Spleen (tissue), 13 donors: ENCODE measurements around the gene HBG1. TPM values are rescaled to one million over a fixed set of nuclear protein-coding genes. Genes with fewer than 3 reads are reported as not detected.
"Not testable (repeated sequence)": the region's sequence is repeated elsewhere in the genome, so short reads cannot be mapped to it uniquely, and the experiment has no call there.

Source experiments
- DNase-seq: peaks from one replicate; pipeline ENCODE4 v3.0.0-alpha.2; 2020
- H3K27ac ChIP-seq, 8 donors: fragments of 200-600 bp; sonication (generic) in 7 of 8; 1 replicate in 4 of 8; 2 replicates in 4 of 8; pipeline versions ENCODE4 v1.5.0 to v1.8.0; 2016 to 2021; ENCODE audit warnings: inconsistent platforms in 4 of 8, mild to moderate bottlenecking in 4 of 8, moderate library complexity in 1 of 8
- H3K27me3 ChIP-seq, 7 donors: fragments of 200-600 bp; sonication (generic) in 6 of 7; replicated peaks in 1 of 7; 1 replicate in 4 of 7; 2 replicates in 3 of 7; pipeline versions ENCODE4 v1.5.0 to v1.8.0; 2016 to 2021; ENCODE audit warnings: inconsistent platforms in 3 of 7, mild to moderate bottlenecking in 1 of 7
- H3K36me3 ChIP-seq, 6 donors: fragments of 200-600 bp; sonication (generic) in 5 of 6; 1 replicate in 4 of 6; 2 replicates in 2 of 6; pipeline versions ENCODE4 v1.5.0 to v1.8.0; 2016 to 2021; ENCODE audit warnings: inconsistent platforms in 2 of 6
- H3K4me1 ChIP-seq, 6 donors: fragments of 200-600 bp; sonication (generic) in 5 of 6; 1 replicate in 3 of 6; 2 replicates in 3 of 6; pipeline versions ENCODE4 v1.5.0 to v1.8.0; 2016 to 2021; ENCODE audit warnings: inconsistent platforms in 3 of 6
- H3K4me3 ChIP-seq, 8 donors: fragments of 200-600 bp; sonication (generic) in 7 of 8; 1 replicate in 4 of 8; 2 replicates in 4 of 8; pipeline versions ENCODE4 v1.5.0 to v1.8.0; 2016 to 2021; ENCODE audit warnings: inconsistent platforms in 4 of 8, mild to moderate bottlenecking in 4 of 8, moderate library complexity in 2 of 8
- H3K9me3 ChIP-seq, 8 donors: fragments of 200-600 bp; sonication (generic) in 7 of 8; 1 replicate in 4 of 8; 2 replicates in 4 of 8; pipeline versions ENCODE4 v1.5.0 to v1.8.0; 2016 to 2021; ENCODE audit warnings: inconsistent platforms in 4 of 8
- POLR2A ChIP-seq, 3 donors: fragments of 450-650 bp; IDR thresholded peaks; one replicate each; pipeline ENCODE4 v1.5.1; 2017; ENCODE audit warnings: antibody characterized with exemption in 3 of 3, mild to moderate bottlenecking in 1 of 3
- POLR2AphosphoS5 ChIP-seq, 3 donors: sonication (generic); formaldehyde crosslinking; IDR thresholded peaks; one replicate each; pipeline ENCODE4 v1.5.1; 2017; ENCODE audit warnings: antibody characterized with exemption in 3 of 3
- WGBS, 5 donors: extraction: QIAGEN DNeasy Blood & Tissue Kit in 3 of 5; methylation state at CpG; one replicate each; pipeline versions ENCODE4 v1.1.5 to v1.1.7; 2013 to 2018; 5-methylcytosine and 5-hydroxymethylcytosine counted together
- intact Hi-C: fragments of 100-400 bp; cut with DNase I; formaldehyde crosslinking; loops from one replicate; pipeline ENCODE4 v1.15.0; 2023; ENCODE audit warnings: low total_unique reads
- long read RNA-seq, 2 donors: transcript quantifications; one replicate each; lab custom pipeline, GENCODE V29; 2026
- polyA plus RNA-seq, 3 donors: library from polyadenylated mRNA; stranded (reverse); fragments of 200-250 nt; gene quantifications; one replicate each; pipeline ENCODE4 v1.2.1, GENCODE V29; 2013
- total RNA-seq, 7 donors: library from RNA; depleted of rRNA in 3 of 7; stranded (reverse); fragments of >200 nt in 3 of 7; fragmentation: NEBNext Ultra II Directional in 4 of 7; extraction: Animal tissue kit (Norgen Biotek cat#: 25700) in 4 of 7; gene quantifications; one replicate each; pipeline versions ENCODE4 v1.1.0 to v1.2.1, GENCODE V29; 2016 to 2021
- TF ChIP-seq, protein P1 (sequence below), 11 experiments: fragments of 200-600 bp in 7 of 11; fragments of 450-650 bp in 4 of 11; sonication (generic) in 4 of 11; IDR thresholded peaks in 8 of 11; conservative IDR thresholded peaks in 3 of 11; 1 replicate in 7 of 11; 2 replicates in 4 of 11; pipeline versions ENCODE4 v1.4.0 to v1.8.0; 2016 to 2021; ENCODE audit warnings: antibody characterized with exemption in 11 of 11, inconsistent platforms in 4 of 11, mild to moderate bottlenecking in 1 of 11
- donor health status: healthy with polysubstance abuse.
- donor health status: DM: no; HTN: no; CAD: no; lungs with moderate emphysema.
- donor health status: DM: no; HTN: no; CAD: no.
- donor health status: Bipolar disorder and iron deficiency.
- donor health status: healthy.
- donor health status: DM: no; HTN: no; CAD: no.
- donor health status: DM: yes; HTN: yes; CAD: no.

HBG1 gene
- 10 to 100 TPM in 1 of 7 donors, 1 to 10 TPM in 1, not detected in 5; 1.2 to 15.0 TPM for total RNA-seq
- under 1 TPM in 1 of 3 donors, not detected in 2; 0.21 TPM for polyA plus RNA-seq
- long read RNA-seq, donor 1, transcript HBG1-201 (3 exons, 779 nt) = major isoform, 34,700 of 50,472 reads
- long read RNA-seq, donor 1, transcript HBG1-202 (3 exons, 369 nt) = minor isoform, 5 of 50,472 reads
- long read RNA-seq, donor 1, transcript HBG1-203 (2 exons, 1,464 nt) = minor isoform, 345 of 50,472 reads
- long read RNA-seq, donor 1, partial matches to known transcripts = 14,527 of 50,472 reads
- long read RNA-seq, donor 1, other reads (novel, unspliced or antisense) = 895 of 50,472 reads
- long read RNA-seq, donor 2, transcript HBG1-201 (3 exons, 779 nt) = major isoform, 19,144 of 37,452 reads
- long read RNA-seq, donor 2, transcript HBG1-203 (2 exons, 1,464 nt) = minor isoform, 257 of 37,452 reads
- long read RNA-seq, donor 2, transcript HBG1-202 (3 exons, 369 nt) = minor isoform, 8 of 37,452 reads
- long read RNA-seq, donor 2, partial matches to known transcripts = 15,256 of 37,452 reads
- long read RNA-seq, donor 2, other reads (novel, unspliced or antisense) = 2,787 of 37,452 reads

- DNase-seq, H3K27me3 ChIP-seq, H3K4me3 ChIP-seq, H3K36me3 ChIP-seq, H3K4me1 ChIP-seq, H3K9me3 ChIP-seq, intact Hi-C loops, H3K27ac ChIP-seq: not testable (repeated sequence)
- WGBS, 5 donors = 80 to 87% (median 85%) methylated on average over 3 to 4 of the region's 9 CpGs
Measured at GRCh38 chr11:5249807-5250396, at the start of gene HBG1. HBG1 (minus strand) TSS chr11:5249857; CDS start chr11:5249804, 53 bp downstream.

- H3K4me3 ChIP-seq = no peak overlapping the region
- no peaks in the 10 kb centered on the region for H3K27me3 ChIP-seq
- H3K9me3 ChIP-seq = no peaks in the 10 kb centered on the region
- no peaks in the 10 kb centered on the region for H3K4me1 ChIP-seq
- no peak overlapping the region for H3K27ac ChIP-seq
- TF ChIP-seq, protein P1, sequence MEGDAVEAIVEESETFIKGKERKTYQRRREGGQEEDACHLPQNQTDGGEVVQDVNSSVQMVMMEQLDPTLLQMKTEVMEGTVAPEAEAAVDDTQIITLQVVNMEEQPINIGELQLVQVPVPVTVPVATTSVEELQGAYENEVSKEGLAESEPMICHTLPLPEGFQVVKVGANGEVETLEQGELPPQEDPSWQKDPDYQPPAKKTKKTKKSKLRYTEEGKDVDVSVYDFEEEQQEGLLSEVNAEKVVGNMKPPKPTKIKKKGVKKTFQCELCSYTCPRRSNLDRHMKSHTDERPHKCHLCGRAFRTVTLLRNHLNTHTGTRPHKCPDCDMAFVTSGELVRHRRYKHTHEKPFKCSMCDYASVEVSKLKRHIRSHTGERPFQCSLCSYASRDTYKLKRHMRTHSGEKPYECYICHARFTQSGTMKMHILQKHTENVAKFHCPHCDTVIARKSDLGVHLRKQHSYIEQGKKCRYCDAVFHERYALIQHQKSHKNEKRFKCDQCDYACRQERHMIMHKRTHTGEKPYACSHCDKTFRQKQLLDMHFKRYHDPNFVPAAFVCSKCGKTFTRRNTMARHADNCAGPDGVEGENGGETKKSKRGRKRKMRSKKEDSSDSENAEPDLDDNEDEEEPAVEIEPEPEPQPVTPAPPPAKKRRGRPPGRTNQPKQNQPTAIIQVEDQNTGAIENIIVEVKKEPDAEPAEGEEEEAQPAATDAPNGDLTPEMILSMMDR (IDR thresholded peaks at IDR 0.05 in 8 of 11, conservative IDR thresholded peaks at IDR 0.05 in 3 of 11) = no peak
- TF ChIP-seq POLR2A (IDR thresholded peaks at IDR 0.05) (no peak), POLR2AphosphoS5 (IDR thresholded peaks at IDR 0.05) (no peak)
- no peak for DNase-seq
- H3K36me3 ChIP-seq = no peaks in the 10 kb centered on the region
- intact Hi-C loops = no loop called here
- WGBS, 5 donors = 0 to 89% (median 76%) methylated on average over 1 of the region's 1 CpG
Measured at GRCh38 chr11:5298451-5298850, 48.8 kb upstream of the HBG1 start.

DNA sequence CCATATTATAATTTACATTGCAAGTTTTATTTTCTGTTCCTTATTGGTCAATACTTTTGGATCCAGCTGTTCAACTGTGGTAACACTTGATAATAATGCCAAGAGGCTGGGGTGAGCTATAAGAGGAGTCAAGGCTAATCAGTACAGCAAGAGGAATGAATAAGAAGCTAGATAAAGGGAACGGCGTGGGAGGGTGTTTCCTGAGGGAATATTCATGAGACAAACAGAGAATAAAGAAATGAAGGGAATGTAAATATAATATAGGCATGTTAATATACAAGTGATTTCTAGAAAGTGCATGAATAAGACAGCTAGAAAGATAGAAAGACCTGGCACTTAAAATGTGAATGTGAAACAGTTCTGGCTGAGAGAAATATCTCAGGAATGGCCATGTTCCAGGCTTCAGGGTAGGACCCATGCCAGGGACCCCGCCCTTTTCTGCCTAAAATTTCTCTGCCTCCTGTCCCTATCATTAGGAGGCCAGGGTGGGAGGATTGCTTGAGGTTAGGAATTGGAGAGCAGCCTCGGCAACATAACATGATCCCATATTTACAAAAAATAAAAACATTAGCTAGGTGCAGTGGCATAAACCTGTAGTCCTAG is 48.2 kb upstream of the HBG1 start:
- DNase-seq = no peak
- Histone ChIP-seq H3K36me3 (no peaks in the 10 kb centered on the region), H3K4me3 (no peak overlapping the region), H3K27me3 (no peaks in the 10 kb centered on the region), H3K27ac (no peak overlapping the region), H3K4me1 (no peaks in the 10 kb centered on the region), H3K9me3 (no peaks in the 10 kb centered on the region)
- intact Hi-C loops = no loop called here
- WGBS, 5 donors = 58 to 85% (median 69%) methylated on average over 4 of the region's 4 CpGs
- TF ChIP-seq, protein P1 (IDR thresholded peaks at IDR 0.05 in 8 of 11, conservative IDR thresholded peaks at IDR 0.05 in 3 of 11) = no peak
- no peak for TF ChIP-seq POLR2AphosphoS5 (IDR thresholded peaks at IDR 0.05)
- TF ChIP-seq POLR2A (IDR thresholded peaks at IDR 0.05) = no peak

- DNase-seq, H3K4me3 ChIP-seq, H3K36me3 ChIP-seq, H3K9me3 ChIP-seq, H3K4me1 ChIP-seq, H3K27ac ChIP-seq, intact Hi-C loops, H3K27me3 ChIP-seq: not testable (repeated sequence)
- 91 to 97% (median 95%) methylated on average over 10 to 41 of the region's 41 CpGs for whole genome bisulfite sequencing, 5 donors
Measured at GRCh38 chr11:5294342-5294995, 44.8 kb upstream of the HBG1 start.
